ENCODE results near the gene APP. TPM values are rescaled to one million over a fixed set of nuclear protein-coding genes. Genes with fewer than 3 reads are reported as not detected.

The APP gene
- total RNA-seq, 1 donor from 2014 or later, result 306 TPM

- Histone ChIP-seq H3K9ac (no peak overlapping the region), H3K27ac (no peak overlapping the region), H3K4me2 (no peak overlapping the region), H3K4me1 (peaks cover 14% of the 10 kb centered on the region), H4K20me1 (ENCODE audit: low read depth) (peaks cover 17% of the 10 kb centered on the region), H3K27me3 (no peaks in the 10 kb centered on the region), H3F3A (ENCODE audit: low read depth) (no peaks in the 10 kb centered on the region), H3K79me2 (ENCODE audit: low read depth) (no peaks in the 10 kb centered on the region), H3K4me3 (no peak overlapping the region), H2AFZ (replicated peaks) (no peak overlapping the region), H3K9me3 (ENCODE audit: low read depth) (no peaks in the 10 kb centered on the region), H3K36me3 (peaks cover 10% of the 10 kb centered on the region)
- peaks cover 2% of the 10 kb centered on the region for H3K27me3 Mint-ChIP-seq (ENCODE audit: insufficient read depth, low read depth)
- H3K4me1 Mint-ChIP-seq, result peaks cover 34% of the 10 kb centered on the region
- TF ChIP-seq EZH2phosphoT487 (IDR thresholded peaks at IDR 0.05), result no peak
- TF ChIP-seq, protein P1, sequence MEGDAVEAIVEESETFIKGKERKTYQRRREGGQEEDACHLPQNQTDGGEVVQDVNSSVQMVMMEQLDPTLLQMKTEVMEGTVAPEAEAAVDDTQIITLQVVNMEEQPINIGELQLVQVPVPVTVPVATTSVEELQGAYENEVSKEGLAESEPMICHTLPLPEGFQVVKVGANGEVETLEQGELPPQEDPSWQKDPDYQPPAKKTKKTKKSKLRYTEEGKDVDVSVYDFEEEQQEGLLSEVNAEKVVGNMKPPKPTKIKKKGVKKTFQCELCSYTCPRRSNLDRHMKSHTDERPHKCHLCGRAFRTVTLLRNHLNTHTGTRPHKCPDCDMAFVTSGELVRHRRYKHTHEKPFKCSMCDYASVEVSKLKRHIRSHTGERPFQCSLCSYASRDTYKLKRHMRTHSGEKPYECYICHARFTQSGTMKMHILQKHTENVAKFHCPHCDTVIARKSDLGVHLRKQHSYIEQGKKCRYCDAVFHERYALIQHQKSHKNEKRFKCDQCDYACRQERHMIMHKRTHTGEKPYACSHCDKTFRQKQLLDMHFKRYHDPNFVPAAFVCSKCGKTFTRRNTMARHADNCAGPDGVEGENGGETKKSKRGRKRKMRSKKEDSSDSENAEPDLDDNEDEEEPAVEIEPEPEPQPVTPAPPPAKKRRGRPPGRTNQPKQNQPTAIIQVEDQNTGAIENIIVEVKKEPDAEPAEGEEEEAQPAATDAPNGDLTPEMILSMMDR (IDR thresholded peaks at IDR 0.05), result no peak
- no peak overlapping the region for H3K27ac Mint-ChIP-seq
- no peak overlapping the region for H3K4me3 Mint-ChIP-seq
- H3K36me3 Mint-ChIP-seq, result peaks cover 30% of the 10 kb centered on the region
- no peaks in the 10 kb centered on the region for H3K9me3 Mint-ChIP-seq
- no peak for DNase-seq (ENCODE audit: low spot score)
Observed at GRCh38 chr21:25909341-25909740, 261.2 kb downstream of the APP start.

- Histone ChIP-seq H3K27ac (no peak overlapping the region), H4K20me1 (ENCODE audit: low read depth) (peaks cover 17% of the 10 kb centered on the region), H3K27me3 (no peaks in the 10 kb centered on the region), H3K9me3 (ENCODE audit: low read depth) (no peaks in the 10 kb centered on the region), H3K79me2 (ENCODE audit: low read depth) (no peaks in the 10 kb centered on the region), H2AFZ (replicated peaks) (no peak overlapping the region), H3K4me3 (no peak overlapping the region), H3F3A (ENCODE audit: low read depth) (no peaks in the 10 kb centered on the region), H3K4me1 (peaks cover 14% of the 10 kb centered on the region), H3K4me2 (no peak overlapping the region), H3K9ac (no peak overlapping the region), H3K36me3 (peaks cover 10% of the 10 kb centered on the region)
- H3K4me3 Mint-ChIP-seq, result no peak overlapping the region
- no peak overlapping the region for H3K27ac Mint-ChIP-seq
- TF ChIP-seq, protein P1 (IDR thresholded peaks at IDR 0.05), result no peak
- no peaks in the 10 kb centered on the region for H3K9me3 Mint-ChIP-seq
- H3K4me1 Mint-ChIP-seq, result peaks cover 27% of the 10 kb centered on the region
- peaks cover 2% of the 10 kb centered on the region for H3K27me3 Mint-ChIP-seq (ENCODE audit: insufficient read depth, low read depth)
- DNase-seq (ENCODE audit: low spot score), result no peak
- peaks cover 35% of the 10 kb centered on the region for H3K36me3 Mint-ChIP-seq
Observed at GRCh38 chr21:25908495-25908894, 262.1 kb downstream of the APP start.

- peaks cover 26% of the 10 kb centered on the region for H3K4me1 Mint-ChIP-seq
- H2AFZ ChIP-seq (replicated peaks), result no peak overlapping the region
- H3K36me3 ChIP-seq, result peaks cover 10% of the 10 kb centered on the region
- H3K9me3 Mint-ChIP-seq, result no peaks in the 10 kb centered on the region
- peaks cover 2% of the 10 kb centered on the region for H3K27me3 Mint-ChIP-seq (ENCODE audit: insufficient read depth, low read depth)
- no peak overlapping the region for H3K27ac ChIP-seq
- H3K9me3 ChIP-seq (ENCODE audit: low read depth), result no peaks in the 10 kb centered on the region
- peaks cover 17% of the 10 kb centered on the region for H4K20me1 ChIP-seq (ENCODE audit: low read depth)
- H3K9ac ChIP-seq, result no peak overlapping the region
- no peaks in the 10 kb centered on the region for H3K27me3 ChIP-seq
- H3K36me3 Mint-ChIP-seq, result peaks cover 38% of the 10 kb centered on the region
- no peak for DNase-seq (ENCODE audit: low spot score)
- no peak overlapping the region for H3K27ac Mint-ChIP-seq
- H3K4me2 ChIP-seq, result no peak overlapping the region
- H3K79me2 ChIP-seq (ENCODE audit: low read depth), result no peaks in the 10 kb centered on the region
- no peak overlapping the region for H3K4me3 Mint-ChIP-seq
- TF ChIP-seq, protein P1 (IDR thresholded peaks at IDR 0.05), result no peak
- no peak for TF ChIP-seq EZH2 (IDR thresholded peaks at IDR 0.05)
- TF ChIP-seq EZH2phosphoT487 (IDR thresholded peaks at IDR 0.05), result no peak
- no peaks in the 10 kb centered on the region for H3F3A ChIP-seq (ENCODE audit: low read depth)
- H3K4me1 ChIP-seq, result peaks cover 14% of the 10 kb centered on the region
- H3K4me3 ChIP-seq, result no peak overlapping the region
Observed at GRCh38 chr21:25907573-25908275, 262.8 kb downstream of the APP start.

All from neural progenitor cell (in vitro differentiated cells).